ENCODE measurements around the gene CCDC110.
"Not testable (repeated sequence)": the region's sequence is repeated elsewhere in the genome, so short reads cannot be mapped to it uniquely, and the experiment has no call there.

The CCDC110 gene

DNA sequence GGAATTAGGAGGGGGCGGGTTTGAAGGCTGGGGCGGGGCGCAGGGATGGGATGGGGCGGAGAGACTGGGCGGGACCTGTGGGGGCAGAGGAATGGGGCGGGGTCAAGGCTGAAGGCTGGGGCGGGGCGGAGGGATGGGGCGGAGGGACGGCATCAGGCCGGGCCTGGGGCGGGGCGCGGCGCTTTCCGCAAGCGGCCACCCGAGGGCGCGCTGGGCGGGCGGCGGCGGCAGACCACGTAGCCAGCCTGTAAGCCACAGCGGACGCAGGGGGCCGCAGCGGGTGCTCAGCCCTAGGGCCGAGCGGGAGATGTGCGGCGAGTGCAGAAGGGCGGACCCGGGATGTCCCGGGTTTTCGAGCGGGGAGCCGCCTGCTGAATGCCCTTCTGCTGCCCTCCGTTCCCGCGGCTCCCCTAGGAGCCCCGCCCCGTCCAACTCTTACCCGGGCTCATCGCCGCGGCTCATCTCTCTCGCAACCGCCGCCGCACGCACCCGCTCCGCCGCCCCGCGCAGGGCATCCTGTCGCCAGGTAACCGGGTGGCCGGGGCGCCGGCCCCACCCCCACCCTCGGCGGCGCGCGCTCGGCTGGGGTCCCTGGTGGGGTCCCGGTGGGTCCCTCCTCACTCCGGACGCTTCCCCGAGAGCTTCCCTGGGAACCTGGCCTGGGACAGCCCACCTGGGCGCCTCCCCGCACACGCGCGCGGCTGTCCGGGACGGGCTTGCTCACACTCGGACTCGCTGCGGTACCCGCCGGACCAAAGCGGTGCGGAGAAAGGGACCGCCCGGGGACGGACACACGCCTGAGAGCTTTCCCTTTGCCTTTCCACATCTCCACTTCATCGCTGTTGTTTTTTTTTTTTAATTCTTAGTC is at the start of gene CCDC110:
TSS of gene CCDC110 (minus strand) at position 499 of the 868 bp plus-strand sequence. CDS start at position 449, 50 bp downstream.
- DNase-seq, result peak; percentile 88

DNA sequence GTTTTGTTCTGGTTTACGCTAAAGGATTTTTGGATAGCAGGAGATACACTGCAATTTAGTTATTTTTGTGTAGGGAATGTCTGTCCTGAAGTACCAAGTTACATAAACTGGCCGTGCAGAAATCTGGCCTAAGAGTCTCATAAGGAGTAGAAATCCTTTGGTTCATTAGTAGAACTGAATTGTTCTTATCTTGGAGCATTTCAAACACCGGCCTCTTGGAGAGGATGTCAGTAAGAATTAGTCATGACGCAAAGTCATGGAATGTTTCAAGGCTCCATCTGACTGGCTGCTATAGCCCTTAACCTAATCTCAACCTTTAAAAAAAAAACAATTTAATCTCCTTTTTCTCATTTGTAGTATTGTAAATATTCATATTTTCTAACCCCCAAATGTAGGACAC is 48.6 kb upstream of the CCDC110 start:
- no peak for DNase-seq

DNA sequence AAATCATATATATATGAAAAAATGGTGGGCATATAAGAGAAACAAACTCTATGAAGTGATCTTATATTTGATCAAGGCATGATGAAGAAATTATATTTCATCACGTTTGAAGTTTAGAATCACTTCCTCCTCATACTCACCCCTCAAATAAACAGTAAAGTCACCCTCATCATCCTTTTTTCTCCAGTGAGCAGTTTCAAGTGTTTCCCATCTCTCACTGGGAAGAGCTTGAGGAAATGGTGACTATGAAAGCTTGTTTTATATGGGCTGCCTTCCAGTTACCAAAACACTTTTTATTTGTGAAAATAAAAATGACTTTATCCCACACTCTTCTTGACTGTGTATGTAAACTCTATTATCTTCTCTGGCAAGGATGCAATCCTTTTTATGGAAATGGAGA is 47.0 kb upstream of the CCDC110 start:
- no peak for DNase-seq

DNA sequence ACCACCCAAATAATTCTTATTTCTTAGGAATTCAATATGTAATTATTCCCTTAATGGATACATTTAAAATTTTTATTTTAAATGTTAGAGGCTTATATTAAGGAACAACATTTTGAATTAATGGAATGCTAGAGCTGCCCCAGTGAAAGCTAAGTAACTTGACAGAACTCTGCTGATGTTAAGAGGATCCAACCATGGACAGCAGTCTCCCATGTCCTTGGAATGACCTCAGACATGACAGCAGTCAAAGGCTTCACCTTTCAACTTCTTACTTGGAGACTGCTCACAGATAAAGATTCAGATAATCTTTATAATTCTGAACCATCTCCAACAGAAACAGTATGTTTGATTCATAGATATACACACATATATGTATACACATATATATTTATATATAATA is 46.5 kb upstream of the CCDC110 start:
- DNase-seq, result no peak

DNA sequence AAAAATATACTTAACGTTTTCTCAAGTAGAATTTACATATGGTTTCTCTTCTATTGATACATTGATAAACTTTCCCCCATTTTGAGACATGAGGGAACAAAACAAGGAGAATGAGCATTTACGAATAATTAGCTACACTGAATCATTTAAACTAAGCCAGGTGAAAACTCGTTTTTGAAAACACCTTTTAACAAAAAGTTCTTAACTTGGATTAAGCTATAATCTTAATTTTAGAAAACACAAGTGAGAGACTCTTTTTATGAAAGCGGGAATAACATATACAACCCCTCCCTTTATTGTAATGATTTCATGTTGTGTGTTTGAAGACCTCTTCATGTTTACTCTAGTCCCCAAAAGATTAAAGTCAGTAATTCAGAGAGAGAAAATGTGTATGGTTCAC is 43.7 kb upstream of the CCDC110 start:
- DNase-seq, result no peak

DNA sequence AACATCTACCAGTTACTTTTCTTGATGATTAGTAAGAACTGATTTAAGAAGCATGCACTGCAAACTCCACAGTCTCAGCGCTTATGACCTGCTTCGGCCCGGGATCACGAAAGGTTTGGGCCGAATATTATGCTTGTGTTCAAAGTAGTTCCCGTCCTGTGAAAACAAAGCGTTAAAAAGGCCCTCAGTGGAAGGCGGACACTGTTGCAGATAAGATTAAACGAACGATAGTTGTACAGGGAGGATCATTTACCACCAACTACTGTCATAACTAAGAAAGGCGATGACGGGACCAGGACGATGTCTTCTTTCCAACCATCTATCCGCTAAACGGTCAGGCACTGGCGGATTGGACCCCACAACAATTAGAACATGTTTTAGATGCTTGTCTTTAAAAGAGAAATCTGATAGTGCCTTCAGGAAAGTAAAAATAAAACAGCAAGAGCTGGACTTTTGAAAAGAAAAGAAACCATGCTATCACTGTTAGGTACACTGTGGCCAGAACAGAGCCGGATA is 42.7 kb upstream of the CCDC110 start:
- DNase-seq, result no peak

GRCh38 chr4:185513489-185514181 is 42.1 kb upstream of the CCDC110 start:
- no peak for DNase-seq

DNA sequence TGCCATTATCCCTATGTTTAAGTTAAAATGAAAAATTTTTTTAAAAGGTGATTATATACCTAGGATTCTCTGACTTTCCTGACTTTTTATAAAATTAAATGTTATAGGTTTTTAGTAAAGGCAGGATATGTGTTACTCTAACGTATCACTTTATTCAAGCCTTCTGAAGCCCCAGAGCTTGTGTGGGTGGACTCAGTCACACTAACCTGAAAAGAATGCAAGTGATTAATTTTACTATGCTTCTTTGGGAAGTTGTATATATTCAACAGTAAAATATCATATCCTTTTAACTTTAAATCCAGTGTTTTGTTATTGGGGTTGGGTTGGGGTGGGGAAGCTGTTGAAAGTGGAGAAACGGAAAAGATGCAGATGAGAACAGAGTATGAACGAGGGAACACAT is 41.0 kb upstream of the CCDC110 start:
- no peak for DNase-seq

- not testable (repeated sequence) for DNase-seq
Observed at GRCh38 chr4:185511243-185511642, 39.7 kb upstream of the CCDC110 start.

DNA sequence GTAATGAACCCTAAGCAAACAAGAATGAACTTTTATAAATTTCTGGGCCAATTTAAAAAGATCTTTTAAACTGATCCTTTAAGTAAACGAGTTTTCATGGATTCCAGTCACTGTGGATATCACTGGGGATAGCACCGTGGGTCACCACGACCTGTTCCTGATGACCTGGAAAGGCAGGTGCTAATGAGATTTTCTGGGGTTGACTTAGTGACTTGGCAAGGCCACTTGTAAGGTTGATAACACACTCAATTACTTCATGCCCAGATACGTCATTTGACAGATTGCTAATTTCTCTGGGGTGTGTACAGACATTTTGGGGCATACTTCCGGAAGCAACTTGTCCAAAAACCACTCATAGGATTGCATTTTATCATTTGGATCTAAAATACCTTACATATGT is 39.3 kb upstream of the CCDC110 start:
- no peak for DNase-seq

DNA sequence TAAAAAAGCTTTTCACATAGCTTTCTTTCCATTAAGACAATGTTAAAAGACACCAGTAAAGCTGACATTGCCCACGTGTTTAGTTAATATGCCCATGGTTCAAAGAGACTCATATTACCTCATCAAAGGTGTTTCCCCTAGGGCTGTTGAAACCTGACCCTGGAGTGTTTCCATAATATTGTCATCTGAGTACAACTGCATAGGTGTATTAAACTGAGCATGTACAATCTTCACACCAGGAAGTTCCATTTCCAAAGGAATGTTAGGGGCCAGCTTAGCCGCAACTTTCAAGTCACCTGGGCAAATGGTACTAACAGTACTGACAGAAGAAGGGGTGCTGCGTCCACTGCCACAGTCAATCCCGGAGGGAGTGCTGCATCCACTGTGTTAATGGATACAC is 36.6 kb upstream of the CCDC110 start:
- no peak for DNase-seq

GRCh38 chr4:185506422-185506821 is 34.9 kb upstream of the CCDC110 start:
- DNase-seq, result no peak

- DNase-seq, result no peak
Observed at GRCh38 chr4:185504098-185505047, 32.8 kb upstream of the CCDC110 start.

DNA sequence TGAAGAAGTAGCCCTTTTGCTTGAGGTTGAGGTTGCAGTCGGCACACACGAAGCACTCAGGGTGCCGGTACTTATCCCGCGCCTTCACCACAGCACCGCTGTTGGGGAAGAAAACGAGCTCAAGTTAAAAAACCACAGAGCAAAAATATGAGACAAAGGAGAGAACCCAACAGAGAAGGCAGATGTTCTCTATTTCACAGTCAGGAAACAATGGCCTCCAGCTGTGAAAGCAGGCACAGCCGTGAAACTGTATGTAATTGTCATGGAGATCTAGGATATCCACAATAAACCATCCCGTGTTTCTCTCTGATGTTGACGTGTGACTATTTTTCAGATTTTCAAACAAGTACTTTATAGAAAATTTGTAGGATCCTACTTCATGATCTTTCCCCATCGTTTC is 30.9 kb upstream of the CCDC110 start:
- no peak for DNase-seq

DNA sequence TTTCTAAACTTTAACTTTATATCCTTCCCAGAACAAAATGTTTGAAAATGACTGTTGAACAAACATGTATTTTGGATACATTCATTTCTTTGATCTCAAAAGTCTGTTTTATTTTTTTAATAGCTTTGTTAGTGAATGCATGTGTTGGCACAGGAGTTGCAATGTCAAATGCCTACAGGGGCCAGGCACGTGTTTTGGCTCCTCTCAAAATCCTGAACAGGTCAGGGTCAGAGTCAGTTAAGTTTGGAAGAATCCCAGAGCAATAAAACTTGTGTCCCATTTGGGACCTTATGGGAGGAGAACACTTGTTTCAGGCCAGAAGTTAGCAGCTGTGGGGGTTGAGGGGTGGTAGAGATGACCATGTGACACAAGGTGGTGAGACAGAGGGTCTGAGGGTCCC is 29.0 kb upstream of the CCDC110 start:
- no peak for DNase-seq

DNA sequence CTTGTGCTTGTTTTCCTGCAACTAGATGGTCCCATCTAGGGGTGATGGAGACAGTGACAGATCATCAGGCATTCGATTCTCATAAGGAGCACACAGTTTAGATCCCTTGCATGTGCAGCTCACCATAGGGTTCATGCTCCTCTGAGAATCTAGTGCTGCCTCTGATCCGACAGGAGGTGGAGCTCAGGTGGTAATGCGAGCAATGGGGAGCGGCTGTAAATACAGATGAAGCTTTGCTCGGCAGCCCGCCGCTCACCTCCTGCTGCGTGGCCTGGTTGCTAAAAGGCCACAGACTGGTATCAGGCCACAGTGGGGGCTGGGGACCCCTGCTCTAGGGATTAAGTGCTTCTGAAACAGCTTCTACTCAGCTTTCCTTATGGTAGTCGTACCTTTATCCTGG is 28.5 kb upstream of the CCDC110 start:
- DNase-seq, result no peak

DNA sequence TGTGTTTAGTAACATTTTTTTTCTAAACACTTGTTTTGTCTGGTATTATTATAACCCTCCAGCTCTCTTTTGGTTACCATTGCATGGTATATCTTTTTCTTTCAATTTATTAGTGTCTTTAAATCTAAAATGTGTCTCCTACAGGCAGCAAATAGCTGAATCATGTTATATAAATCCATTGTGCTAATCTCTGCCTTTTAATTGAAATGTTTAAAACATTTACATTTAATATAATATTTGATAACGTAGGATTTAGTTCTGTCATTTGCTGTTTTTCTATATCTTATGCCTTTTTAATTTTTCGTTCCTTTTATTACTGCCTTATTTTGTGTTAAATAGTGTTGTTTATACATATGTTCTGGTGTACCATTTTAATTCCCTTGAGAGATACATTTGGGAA is 17.1 kb upstream of the CCDC110 start:
- no peak for DNase-seq

DNA sequence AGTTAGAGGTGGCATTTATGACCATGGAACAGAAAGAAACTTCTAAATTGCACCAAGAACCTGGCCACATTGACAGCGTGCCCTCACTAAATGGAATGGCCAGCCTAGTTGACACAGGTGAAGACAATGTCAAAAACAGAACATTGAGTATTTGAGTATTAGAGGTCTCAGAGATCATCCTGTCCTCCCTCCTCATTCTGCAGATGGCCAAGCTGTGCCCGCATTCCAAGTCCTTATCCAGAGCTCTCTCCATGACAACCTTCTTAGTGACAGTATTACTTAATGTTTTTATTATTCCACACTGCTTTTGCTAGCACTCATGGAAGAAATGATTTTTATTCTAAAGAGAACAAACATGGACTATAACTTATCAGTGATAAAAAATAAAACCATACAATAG is 9.9 kb upstream of the CCDC110 start:
- no peak for DNase-seq

GRCh38 chr4:185480016-185480732 is 8.6 kb upstream of the CCDC110 start:
- no peak for DNase-seq

- DNase-seq, result no peak
Observed at GRCh38 chr4:185479507-185479971, 8.0 kb upstream of the CCDC110 start.

DNA sequence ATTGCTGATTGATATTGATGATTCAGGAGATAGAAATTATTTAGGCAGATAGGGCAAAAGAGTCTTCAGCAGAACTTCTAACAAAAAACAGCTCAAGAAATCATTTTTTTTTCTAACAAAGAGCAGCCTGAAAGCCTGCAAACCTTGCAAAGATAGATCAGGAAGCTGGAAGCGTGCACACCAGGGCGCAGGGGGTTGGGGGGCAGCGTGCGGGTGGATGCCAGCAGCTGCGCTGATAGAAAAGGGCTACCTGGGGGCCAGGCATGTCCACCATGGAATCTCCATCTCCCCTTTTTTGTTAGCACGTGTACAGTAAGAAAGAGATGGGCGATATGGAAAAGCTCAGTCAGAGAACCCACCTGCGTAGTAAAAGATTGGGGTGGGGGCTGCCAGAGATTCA is 1.7 kb upstream of the CCDC110 start:
- DNase-seq, result no peak

GRCh38 chr4:185472103-185472542 is 590 bp upstream of the CCDC110 start:
- no peak for DNase-seq

Data from activated gamma-delta T cell treated with Interleukin-2 at 50 U/mL for 16 hours (primary cell).